Activated CD4-positive, alpha-beta T cell treated with anti-CD3 and anti-CD28 coated beads for 4 hours (primary cell): ENCODE measurements around the gene RAPGEF3.

ENCODE experiments used
- DNase-seq, 2 donors: peaks; one replicate each; pipeline ENCODE4 v3.0.0-alpha.2; 2020

The RAPGEF3 gene

DNA sequence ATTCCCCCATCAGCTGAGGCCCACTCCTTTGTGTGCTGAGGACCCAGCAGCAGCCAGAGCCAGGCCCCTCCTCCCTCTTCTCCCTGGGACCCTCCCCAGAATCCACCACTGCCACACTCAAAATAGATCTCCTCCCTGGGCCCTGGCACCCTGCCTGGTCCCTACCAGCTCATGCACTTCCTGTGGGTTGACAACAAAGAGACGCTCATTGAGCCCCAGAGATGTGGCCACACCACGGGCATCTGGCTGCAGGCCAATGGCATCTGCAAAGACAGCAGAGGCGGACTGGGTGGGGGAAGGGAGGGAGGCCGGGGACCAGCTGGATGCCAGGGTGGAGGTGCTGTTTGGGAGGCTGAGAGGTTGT lies 17.4 kb downstream of the RAPGEF3 start:
- DNase-seq = peak; percentile 22 to 64

DNA sequence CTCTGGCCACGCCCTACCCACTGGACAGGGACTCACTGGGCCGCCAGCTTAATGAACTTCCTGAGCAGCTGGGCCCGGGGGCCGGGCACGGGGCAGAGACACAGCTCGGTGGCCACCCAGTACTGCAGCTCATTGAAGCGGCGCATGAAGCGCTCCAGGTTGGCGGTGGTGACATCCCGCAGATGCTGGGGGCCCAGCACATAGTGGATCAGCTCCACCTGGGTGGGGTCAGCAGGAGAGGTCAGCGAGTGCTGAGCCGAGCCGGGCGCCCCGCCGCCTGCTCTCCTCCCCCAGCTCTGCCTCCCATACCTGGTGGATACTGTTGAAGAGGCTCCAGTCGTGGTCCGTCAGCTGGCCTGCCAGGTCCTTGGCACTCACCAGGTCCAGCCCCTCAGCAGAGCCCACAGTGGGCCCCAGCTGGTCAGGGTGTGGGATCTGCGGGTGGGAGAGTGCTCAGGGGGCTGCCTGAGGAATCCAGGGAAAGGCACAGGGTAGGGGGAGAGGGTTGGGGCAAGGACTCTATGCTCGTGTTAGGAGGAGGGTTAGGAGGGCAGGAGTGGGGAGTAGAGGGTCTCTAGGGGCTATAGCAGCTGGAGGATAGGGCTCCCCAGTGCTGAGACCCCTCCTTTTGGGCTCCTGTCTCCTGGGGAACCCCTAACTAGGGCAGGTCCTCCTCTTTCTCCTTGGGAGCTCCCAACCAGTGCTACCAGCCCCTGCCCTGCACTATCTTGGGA lies 17.9 kb downstream of the RAPGEF3 start:
- DNase-seq = no peak

GRCh38 chr12:47739979-47740378 lies 18.7 kb downstream of the RAPGEF3 start:
- DNase-seq = no peak

DNA sequence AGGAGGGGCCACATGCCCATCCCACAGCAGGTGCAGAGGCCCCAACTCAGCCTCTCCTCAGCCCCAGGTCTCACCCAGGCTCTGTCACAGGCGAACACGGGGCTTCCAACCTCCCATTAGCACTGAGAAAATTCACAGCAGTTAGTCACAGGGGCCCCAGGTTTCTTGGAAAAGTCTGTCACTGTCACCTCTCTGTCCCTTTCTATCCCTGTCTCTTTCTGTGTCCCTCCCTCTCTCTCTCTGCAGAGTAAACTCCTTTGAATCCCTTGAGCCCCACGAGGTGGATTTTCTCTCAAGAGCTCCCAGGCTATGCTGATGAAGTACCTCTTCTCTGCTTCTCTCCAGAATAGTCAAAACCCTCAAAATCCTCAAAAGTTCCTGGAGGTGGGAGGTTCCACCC lies 19.4 kb downstream of the RAPGEF3 start:
- DNase-seq = no peak

DNA sequence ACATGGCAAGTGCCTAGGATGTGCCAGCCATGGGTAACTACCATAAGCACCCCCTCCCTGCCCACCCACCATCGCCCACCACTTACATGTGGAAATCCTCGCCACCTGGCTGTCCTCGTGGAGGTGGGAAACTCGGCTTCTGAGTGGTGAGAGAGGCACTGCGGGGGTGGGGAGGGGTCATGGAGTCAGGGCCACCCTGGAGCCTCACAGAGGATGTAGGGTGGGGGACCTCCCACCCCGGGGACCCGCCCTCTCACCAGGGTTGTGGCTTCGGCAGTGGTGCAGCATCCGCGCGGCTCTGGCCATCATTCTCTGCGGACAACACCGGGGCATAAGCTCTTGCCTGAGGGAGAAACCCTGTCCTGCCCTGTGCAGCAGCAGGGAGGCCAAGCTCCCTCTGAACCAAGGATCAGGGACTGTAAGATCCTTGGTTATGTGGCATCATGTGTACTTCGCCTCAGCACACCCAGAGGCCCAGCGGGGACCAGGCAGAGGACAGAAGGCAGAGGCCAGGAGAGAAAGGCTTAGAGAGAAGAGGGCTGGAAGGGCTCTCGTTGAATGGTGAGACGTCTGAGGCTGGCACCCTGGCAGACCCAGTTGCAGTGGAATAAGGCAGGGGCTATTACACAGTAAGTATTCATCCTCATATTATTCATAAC lies 20.6 kb downstream of the RAPGEF3 start:
- DNase-seq = no peak

DNA sequence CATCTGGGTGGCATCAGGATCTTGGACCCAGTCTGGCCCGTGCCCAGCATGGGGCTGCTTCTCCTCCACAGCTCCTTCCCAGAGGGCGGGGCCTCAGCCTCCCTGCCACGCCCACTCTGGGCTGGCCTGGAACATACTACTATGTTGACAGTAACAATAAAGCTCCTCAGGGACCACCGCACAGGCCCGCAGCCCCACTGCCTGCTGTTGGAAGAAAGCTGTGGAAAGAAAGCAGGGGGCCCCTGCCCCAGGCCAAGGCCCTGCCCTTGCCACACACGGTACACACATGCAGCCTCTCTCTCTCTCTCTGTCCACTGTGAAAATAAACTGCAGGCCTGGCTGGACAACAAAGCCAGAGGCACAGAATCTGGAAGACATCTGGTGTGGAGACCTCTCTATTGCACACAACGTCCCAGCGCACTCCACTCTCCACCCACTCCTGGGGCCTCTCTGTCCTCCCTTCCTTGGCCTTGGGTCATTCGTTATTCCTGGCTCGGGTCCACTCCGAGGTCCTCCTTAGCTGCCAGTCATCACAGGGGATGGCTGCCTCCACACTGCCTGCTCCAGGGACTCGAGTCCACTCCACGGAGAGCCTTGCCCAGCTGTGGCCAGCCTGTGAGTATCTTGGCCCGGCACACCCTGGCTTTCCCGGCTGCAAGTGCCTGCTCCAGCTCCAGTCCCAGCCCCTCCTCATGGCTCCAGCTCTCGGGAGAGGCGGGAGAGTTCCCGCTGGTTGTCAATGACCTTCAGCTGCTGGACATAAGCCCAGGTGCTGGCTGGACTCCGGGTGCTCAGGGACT lies 21.6 kb downstream of the RAPGEF3 start:
- no peak for DNase-seq

- DNase-seq = no peak
These were observed 22.5 kb downstream of the RAPGEF3 start for GRCh38 chr12:47736216-47736615.

DNA sequence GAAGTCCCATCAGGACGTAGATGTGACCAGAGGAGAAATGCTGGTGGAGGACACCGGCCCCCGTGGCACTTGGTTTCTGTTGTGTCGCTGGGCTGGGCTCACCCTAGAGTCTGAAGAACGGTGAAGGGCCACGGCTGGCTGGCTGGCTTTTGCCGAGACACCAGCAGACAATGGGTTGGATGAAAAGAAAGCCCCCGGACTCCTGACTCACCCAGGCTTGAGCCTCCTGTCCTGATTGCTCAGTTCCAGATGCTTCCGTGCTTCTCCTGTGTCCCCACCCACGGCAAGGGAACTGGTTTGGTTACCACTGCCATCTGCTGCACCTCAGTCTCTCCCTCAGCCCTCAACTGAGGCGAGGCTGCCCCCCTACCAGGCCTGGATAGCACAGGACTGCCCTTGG lies 23.0 kb downstream of the RAPGEF3 start:
- DNase-seq = no peak

- no peak for DNase-seq
These were observed 23.8 kb downstream of the RAPGEF3 start for GRCh38 chr12:47734725-47735480.

DNA sequence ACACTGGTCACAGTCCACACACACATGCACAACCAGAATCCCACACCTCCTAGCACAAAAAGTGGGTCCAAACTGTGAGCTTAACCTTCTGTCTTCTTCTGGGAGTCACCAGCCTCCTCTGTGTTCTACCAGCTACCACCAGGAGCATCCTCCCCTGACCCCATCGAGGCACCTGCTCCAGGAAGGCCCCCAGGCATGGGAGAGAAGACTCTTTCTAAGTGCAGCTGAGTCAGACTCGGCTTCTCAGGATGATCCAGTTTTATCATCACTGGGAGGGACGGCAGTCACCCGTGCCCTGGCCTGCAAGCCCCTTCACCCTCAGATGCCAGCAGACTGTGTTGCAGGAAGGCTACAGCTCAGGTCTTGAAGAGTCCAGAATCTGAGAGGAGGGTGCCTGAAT lies 25.5 kb downstream of the RAPGEF3 start:
- no peak for DNase-seq

DNA sequence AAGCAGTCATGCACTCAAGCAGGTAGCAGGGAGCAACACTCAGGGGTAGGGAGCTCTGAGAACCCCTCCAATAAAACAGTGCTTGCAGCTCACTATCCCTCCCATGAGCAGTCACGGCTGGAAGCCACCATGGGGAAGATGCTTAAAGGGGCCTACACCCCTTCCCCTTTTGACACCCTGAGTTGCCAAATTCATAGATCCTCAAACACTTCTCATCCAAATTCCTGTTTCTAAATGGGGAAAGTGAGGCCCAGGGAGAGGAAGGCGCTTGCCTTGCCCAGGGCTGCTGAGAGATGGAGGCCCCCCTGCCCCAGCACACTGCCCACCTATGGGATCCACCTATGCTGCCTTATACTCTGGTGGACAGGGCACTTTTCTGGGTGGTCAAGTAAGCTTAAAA lies 26.2 kb downstream of the RAPGEF3 start:
- DNase-seq = no peak

GRCh38 chr12:47731723-47732122 lies 27.0 kb downstream of the RAPGEF3 start:
- no peak for DNase-seq

DNA sequence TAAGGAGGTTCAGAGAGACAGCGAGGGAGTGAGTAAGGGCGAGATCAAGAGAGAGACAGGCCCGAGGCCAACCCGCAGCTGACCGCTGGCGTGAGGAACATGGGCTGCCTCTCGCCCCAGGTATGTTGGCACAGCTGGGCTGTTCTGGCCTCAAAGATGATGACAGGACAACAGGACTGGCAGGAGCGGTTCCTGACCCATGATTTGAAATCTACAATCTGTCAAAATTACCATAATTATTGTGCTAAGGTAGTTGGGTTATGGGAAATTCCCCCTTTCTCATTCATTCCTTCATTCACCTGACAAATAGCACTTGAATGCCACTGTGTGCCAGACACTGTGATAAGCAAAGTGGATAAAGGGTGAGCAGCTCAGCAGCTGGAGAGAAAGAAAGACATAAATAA lies 28.3 kb downstream of the RAPGEF3 start:
- no peak for DNase-seq

DNA sequence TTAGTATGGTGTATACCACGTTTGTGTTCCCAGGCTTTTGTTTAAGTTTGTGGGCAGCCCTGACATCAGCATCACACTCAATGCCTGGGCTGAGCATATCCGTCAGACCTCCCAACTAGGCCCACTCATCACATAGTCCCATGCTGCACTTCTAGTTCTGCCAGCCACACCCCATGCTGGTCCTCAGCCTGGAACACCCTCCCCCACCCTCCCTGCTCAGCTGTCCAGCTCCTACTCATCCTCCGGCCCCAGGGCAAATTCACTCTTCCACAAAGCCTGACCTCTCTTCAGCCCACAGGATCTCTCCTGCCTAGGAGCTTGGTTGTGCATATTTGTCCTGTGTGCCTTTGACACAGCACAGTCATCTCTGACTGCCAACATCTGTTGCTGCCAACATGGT lies 29.4 kb downstream of the RAPGEF3 start:
- DNase-seq = no peak

- DNase-seq = no peak
These were observed 32.8 kb downstream of the RAPGEF3 start for GRCh38 chr12:47725893-47726292.

DNA sequence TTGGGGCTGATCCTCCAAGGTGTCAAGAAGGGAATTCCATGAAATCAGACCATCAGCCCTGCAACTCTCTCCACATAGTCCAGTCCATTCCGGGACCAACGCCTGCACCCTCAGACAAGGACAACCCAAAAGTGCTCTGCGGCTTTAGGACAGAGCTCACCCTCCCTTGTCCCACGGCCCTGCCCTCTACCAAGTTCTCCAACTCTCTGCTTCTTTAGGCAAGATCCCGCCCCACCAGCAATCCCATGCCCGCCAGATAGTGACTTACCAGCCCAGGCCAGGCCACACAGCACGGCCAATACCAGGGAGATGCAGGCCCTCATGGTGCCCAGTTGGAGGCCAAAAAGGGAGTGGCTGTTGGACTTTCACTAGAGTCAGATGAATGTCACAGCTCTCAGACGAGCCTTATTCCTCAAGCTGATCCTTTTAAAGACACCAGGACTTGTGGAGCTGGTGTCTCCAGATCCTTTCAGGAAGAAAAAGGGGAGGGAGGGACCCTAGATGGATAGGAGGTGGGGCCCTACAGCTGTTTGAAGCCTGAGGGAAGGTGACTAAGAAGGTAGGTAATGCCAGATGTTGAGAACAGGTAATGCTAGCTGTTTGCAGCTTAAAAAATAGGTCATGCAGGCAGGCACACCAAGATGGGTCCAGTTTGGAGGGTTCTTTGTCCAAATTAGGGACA lies 33.4 kb downstream of the RAPGEF3 start, which contains the start of gene ENDOU:
ENDOU (minus strand) TSS at position 400 of the 682 bp plus-strand sequence; CDS start at position 323, 77 bp downstream.
- DNase-seq = no peak

DNA sequence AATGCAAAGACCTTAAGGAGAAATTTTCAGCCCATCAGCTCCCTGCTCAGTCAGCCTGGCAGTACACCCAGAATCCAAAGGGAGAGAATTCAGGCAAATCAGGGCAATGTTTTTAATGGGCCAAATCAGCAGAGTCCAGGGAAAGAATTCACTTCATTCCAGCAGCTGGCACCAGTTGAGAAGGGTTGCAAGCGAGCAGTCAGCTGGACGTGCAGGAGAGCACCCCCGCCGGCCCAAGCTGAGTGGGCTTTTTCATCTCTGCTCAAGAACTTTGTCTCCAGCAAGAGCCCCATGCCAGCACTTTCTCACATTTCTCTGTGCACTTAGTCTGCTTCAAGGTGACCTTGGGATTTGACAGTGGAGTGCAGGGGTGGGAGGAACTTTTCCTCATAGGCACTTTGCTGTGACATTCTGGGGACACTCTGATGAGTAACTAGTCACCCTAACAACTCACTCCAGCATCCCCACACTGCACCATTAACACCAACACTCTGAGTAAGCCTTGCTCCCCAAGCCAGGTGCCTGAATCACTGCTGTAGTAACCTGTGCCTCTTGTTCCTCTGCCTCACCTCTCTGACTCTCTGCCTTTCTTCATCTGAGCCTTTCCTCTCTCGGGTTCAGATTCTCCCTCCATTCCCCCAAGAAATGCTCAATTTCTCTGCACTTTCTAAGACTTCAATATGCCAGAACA lies 35.6 kb downstream of the RAPGEF3 start:
- DNase-seq = no peak

- DNase-seq = no peak
These were observed 36.4 kb downstream of the RAPGEF3 start for GRCh38 chr12:47722136-47722834.

- DNase-seq = no peak
These were observed 37.2 kb downstream of the RAPGEF3 start for GRCh38 chr12:47721431-47721973.

- DNase-seq = no peak
These were observed 40.1 kb downstream of the RAPGEF3 start for GRCh38 chr12:47718531-47718930.
